PC-9 (cell line): ENCODE measurements around the gene SPON2.

Source experiments
- EZH2 ChIP-seq: fragments of 200-600 bp; sonication (generic); IDR thresholded peaks from 2 replicates; pipeline ENCODE4 v1.8.0; 2017; ENCODE audit warnings: antibody characterized with exemption, low read depth
- TF ChIP-seq, protein P1 (sequence below): fragments of 200-600 bp; sonication (generic); conservative IDR thresholded peaks from 2 replicates; pipeline ENCODE4 v1.6.1; 2017; ENCODE audit warnings: mixed run types, antibody characterized with exemption, mild to moderate bottlenecking, moderate library complexity

DNA sequence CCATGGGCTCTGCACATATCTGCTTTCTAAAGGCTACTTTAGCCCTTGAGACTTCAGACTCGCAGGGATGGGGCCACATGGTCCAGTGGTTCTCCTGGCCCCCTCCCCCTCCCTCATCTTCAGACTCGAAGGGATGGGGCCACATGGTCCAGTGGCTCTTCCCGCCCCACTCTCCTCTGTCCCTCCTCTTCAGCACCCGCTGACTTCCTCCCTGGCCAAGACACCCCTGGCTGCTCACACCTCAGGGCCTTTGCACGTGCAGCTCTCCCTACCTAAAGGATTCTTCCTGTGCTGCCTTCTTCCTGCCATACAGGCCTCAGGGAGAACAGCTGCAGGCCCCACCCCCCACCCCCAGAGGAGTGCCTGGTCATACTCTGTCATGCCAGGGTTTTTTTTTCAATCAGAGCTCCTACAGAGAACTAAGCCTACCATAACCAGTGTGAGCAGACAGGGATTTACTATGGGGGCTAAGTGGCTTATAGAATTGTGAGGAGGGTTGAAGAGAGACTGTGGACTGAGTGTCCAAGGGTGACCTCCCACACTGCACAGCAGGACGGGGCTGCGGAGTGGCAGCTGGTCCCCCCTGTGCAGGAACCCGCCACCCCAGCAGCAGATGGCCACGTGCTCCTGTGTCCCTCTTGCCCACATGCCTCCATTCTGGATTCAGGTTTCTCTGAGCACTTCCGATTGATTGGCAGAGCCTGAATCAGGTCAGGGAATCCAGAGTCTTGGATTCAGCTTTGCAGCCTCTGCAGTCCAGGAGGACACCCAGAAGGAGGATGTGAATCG is 6.1 kb upstream of the SPON2 start:
- TF ChIP-seq, protein P1, sequence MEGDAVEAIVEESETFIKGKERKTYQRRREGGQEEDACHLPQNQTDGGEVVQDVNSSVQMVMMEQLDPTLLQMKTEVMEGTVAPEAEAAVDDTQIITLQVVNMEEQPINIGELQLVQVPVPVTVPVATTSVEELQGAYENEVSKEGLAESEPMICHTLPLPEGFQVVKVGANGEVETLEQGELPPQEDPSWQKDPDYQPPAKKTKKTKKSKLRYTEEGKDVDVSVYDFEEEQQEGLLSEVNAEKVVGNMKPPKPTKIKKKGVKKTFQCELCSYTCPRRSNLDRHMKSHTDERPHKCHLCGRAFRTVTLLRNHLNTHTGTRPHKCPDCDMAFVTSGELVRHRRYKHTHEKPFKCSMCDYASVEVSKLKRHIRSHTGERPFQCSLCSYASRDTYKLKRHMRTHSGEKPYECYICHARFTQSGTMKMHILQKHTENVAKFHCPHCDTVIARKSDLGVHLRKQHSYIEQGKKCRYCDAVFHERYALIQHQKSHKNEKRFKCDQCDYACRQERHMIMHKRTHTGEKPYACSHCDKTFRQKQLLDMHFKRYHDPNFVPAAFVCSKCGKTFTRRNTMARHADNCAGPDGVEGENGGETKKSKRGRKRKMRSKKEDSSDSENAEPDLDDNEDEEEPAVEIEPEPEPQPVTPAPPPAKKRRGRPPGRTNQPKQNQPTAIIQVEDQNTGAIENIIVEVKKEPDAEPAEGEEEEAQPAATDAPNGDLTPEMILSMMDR: no peak
- TF ChIP-seq EZH2: no peak
